ENCODE data around the gene TMSB4X. TPM values are rescaled to one million over a fixed set of nuclear protein-coding genes. Genes with fewer than 3 reads are reported as not detected.

The TMSB4X gene
- total RNA-seq, 2 experiments from 2014 or later: 2,827 to 3,263 TPM

DNA sequence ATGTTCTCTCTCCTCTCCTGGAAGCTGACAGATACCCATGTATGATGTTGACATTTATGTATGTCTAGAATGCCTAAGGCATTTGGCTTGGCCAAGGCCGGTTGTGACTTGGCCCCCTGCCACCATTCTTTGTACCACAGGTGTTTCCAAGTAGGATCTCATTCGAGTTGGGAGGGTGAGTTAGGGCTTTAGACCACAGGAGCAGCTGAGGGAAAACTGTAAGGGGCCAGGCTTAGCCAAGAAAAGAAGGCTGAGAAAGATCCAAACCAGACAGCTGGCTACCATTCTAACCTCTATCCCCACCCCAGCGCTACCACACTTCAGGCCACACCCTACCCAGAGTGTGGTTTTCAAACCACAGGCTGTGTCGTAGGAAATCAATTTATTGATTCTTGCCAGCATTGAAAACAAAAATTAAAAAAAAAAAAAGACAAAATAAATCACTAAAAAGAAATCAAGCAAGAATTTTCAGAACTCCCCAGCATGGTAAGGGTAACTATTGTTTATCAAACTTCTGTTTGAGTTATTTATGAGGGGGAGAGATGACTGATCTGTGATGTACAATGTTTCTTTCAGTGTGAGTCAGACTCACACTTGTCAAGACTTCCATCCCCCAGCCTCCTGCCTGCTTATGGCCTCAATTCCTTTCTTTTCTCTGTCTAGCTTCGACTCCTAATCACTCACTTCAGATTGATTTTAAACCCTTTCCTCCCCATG lies 9.9 kb downstream of the TMSB4X start:
- CTCF ChIA-PET: interaction anchor here (1.1 to 1.9 kb wide), 3 partner anchors 34 to 108 kb away, joined by 3 to 6 read pairs (median 3); no protein-coding TSS in a partner anchor
- POLR2A ChIA-PET: interaction anchor here (0.7 to 1.7 kb wide), 5 partner anchors 14 to 103 kb away, joined by 3 to 4 read pairs (median 3); no protein-coding TSS in a partner anchor

DNA sequence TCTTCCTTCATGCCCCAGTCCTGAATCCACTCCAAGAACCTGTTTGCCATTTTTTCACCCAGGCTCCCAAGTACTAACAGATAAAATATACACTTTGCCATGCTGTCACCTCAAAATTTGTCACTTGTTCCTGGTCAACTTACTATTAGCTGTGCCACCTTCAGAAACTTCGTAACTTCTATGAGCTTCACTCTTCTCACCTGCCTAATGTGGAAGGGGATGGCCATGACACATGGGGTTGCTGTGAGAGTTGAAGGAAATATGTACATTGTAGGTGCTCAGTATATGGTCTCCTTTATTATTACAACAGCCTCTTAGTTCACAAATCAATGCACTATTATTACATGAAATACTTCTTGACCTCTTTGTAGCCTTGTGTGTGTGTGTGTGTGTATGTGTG lies 10.4 kb downstream of the TMSB4X start:
- POLR2A ChIA-PET: interaction anchor here (1.2 to 1.7 kb wide), 3 partner anchors 15 to 102 kb away, joined by 3 to 4 read pairs (median 4); no protein-coding TSS in a partner anchor
- CTCF ChIA-PET: interaction anchor here (0.6 to 1.9 kb wide), 3 partner anchors 15 to 107 kb away, joined by 3 to 6 read pairs (median 3); no protein-coding TSS in a partner anchor

DNA sequence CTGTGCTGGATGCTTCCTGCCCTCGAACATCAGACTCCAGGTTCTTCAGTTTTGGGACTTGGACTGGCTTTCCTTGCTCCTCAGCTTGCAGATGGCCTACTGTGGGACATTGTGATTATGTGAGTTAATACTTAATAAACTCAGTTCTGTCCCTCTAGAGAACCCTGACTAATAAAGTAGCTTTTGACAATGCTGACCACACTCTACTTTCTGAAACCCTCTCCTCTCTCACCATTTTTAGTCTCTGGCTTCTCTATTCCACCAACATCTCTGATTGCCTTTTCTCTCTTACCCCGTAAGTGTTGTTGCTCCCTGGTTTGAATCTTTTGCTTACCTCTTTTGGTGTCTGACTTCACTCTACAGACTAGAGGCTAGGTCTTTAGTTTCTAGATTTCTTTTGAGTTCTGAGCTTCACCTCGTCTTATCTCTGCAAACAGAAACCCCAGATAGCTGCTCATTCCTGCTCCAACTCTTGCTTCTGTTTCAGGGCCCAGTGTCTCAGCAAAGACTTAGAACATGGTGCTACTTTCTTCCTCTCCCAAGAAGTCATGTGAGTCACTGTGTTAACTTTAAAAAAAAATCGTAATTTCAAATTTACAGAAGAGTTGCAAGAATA lies 11.4 kb downstream of the TMSB4X start:
- ChIA-PET POLR2A (interaction anchor here (0.5 to 0.9 kb wide), 3 partner anchors 16 to 108 kb away, joined by 3 to 4 read pairs (median 3); no protein-coding TSS in a partner anchor), CTCF (interaction anchor here (0.7 to 1.3 kb wide), 2 partner anchors 39 to 65 kb away, joined by 3 to 5 read pairs; no protein-coding TSS in a partner anchor)

DNA sequence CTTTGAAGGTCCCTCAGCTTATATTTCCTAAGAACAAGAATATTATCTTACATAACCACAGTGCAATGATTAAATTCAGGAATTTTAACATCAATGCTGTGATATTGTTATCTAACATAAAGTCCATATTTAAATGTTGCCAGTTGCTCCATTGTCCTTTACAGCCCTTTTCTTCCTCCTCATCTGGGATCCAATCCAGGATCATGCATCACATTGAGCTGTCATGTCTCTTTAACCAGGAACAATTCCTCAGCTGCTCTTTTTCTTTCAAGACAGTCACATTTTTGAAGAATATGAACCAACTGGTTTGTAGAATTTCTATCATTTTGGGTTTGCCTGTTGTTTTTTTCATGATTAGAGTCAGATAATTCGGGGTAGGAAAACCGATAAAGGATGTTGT lies 12.0 kb downstream of the TMSB4X start:
- POLR2A ChIA-PET: interaction anchor here (0.9 kb wide), 2 partner anchors 15 to 107 kb away, joined by 3 read pairs; no protein-coding TSS in a partner anchor
- CTCF ChIA-PET: interaction anchor here (1.3 kb wide), 1 partner anchor 40 kb away, joined by 5 read pairs; no protein-coding TSS in a partner anchor

DNA sequence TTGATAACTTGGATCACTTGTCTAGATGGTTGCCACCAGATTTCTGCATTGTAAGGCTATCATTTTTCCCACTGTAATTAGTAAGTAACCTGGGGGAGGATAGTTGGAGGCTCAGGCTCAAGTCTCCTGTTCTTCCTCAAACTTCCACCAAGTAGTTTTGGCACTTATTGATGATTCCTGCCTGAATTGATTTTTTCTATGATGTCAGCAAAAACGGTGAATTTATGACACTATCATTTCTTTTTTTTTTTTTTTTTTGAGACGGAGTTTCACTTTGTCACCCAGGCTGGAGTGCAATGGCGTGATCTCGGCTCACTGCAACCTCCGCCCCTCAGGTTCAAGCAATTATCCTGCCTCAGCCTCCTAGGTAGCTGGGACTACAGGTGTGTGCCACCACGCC lies 12.4 kb downstream of the TMSB4X start:
- ChIA-PET POLR2A (no interaction called here), CTCF (interaction anchor here (0.7 to 1.3 kb wide), 2 partner anchors 41 to 65 kb away, joined by 4 to 5 read pairs; no protein-coding TSS in a partner anchor)

DNA sequence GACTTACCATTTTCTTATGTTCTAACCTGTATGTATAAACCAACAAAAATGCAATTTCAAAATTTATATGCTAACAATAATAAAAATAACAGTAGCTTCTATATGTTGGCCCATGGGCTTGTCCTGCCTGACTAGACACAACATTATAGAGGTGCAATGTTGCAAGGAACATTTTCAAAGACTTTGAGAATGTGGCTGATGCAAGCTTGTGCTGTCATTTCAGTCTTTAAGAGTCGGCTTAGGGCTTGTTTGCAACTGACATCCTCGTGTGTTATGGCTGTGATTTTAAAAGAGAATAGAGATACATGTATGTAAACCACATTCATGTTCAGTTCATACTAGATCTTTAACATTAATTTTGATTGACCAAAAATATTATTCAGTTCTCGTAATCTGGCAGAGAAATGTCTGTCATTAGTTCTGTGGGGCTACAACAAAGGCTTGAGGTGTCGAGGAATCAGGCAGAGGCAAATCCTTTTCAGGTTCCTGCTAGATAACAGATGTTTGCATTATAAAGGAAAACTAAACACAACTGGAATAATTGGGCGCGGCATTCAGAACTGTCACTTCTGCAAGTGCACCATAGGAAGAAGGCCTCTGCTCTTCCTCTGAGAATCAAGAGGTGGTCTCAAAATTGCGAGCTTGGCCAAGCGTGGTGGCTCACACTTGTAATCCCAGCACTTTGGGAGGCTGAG lies 13.1 kb downstream of the TMSB4X start:
- POLR2A ChIA-PET: no interaction called here
- CTCF ChIA-PET: interaction anchor here (0.7 kb wide), 1 partner anchor 66 kb away, joined by 4 read pairs; no protein-coding TSS in a partner anchor

DNA sequence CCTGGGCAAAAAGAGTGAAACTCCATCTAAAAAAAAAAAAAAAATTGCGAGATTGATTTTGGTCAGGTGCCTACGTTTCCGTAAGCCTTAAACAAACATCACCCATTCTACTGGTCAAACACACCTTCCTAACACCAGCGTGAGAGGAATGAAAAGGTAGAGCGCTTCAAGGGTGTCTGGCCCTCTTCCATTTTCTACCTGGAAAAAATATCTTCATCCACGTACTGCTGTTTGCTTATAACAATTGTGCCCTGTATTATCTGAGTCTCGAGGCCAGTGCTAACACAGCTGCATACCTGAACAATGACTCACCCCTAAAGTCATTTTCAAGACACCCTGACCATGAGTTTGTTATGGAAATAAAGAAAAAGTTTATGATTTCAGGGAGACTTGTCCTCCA lies 13.9 kb downstream of the TMSB4X start:
- POLR2A ChIA-PET: interaction anchor here (0.5 kb wide), 1 partner anchor 34 kb away, joined by 3 read pairs; no protein-coding TSS in a partner anchor
- CTCF ChIA-PET: no interaction called here

DNA sequence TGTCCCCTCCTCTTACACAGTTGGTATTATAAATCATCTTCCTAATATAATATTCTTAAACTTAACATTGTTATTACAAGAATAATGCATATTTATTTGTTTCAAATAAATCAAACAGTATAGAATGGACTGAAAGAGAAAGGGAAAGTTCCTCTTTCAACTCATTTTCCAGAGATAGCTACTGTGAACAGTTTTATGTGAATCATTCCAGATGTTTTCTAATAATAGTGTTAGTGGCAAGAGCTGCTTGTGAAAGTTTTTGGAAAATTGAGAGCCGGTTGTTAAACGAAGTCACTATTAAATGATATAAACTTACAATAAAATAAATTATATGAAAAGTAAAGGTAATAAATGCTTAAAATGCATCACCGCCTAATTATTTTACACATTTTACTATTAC lies 14.6 kb downstream of the TMSB4X start:
- POLR2A ChIA-PET: interaction anchor here (0.5 kb wide), 1 partner anchor 35 kb away, joined by 3 read pairs; no protein-coding TSS in a partner anchor

DNA sequence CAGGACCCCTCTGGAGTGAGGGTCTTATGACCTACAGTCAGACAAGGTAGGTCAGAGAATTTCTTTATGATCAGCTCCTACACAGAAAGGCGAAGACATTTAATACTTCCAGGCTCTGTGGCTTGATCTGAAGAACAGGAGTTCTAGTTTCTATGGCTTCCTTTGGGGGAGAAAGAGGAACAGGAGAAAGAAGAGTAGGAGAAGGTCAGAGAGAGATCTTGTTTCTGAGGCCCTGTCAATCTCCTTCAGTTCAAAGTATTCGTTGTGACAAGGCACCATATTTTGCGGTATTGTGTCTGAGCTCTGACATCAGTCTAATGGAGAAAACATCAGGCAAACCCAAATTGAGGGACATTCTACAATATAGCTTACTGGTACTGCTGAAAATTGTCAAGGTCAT lies 16.7 kb downstream of the TMSB4X start:
- CTCF ChIA-PET: no interaction called here

More for the DNA sequence above, 14.6 kb downstream of the TMSB4X start:
- CTCF ChIA-PET: no interaction called here

DNA sequence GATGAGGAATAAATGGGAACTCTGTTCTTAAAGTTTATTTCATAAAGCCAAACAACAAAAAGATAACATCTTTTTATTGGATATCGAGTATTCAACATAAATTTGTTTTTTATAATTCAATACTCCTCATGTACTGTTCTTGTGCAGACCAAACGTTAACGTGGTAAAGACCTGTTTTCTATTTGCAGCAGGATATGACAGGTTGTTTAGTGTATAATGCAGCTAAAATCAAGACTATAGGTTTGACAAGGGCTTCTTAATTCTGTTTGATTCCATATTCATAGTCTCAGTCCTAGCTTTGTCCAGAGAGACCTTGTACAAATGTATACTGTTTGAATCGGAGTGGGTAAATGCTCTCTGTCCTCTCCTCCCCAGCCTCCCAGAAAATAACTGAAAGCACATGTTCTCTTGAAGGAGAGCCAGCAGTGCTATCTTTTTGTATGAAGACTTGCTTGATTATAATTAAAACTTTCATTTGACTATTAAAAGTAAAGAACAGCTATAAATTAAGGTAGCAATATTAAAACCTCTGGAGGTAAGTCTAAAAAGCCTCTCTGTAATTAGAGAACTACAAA lies 17.7 kb downstream of the TMSB4X start:
- ChIA-PET CTCF (no interaction called here), POLR2A (no interaction called here)

More for the DNA sequence above, 16.7 kb downstream of the TMSB4X start:
- POLR2A ChIA-PET: no interaction called here

DNA sequence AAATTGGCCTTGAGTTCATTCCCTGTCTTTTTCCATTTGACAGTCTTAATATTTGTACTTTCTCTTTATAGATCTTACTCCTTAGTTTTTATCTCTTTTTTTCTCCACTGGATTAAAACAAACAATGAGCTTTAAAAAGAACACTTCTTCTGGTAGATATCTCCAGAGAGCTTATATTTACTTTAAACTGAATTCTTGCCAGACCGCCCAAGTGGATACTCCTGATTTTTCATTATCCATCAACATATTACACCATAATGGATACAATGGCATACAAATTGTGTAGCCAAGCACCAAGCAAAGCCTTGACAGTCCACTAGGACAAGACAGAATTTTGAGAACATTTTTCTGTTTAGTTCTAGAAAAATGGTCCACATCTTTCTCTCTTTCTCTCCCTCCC lies 18.9 kb downstream of the TMSB4X start:
- ChIA-PET POLR2A (no interaction called here), CTCF (no interaction called here)

DNA sequence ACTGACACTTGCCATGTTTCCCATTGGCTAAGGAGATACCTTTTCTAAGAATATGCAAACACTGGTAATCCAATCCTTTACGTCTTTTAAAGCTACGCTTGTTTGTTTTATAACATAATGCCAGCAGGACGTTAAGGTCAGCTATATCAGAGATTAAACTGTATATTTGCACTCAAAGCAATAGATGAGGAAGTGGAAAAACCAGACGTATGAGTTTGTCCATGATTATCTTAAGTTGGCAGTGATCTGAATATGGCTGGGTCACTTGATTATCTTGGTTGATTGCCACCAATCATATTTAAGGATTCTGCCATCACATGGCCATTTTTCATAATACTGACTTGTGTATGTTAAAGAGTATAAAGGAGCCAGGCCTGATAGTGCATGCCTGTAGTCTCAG lies 19.4 kb downstream of the TMSB4X start:
- POLR2A ChIA-PET: no interaction called here
- CTCF ChIA-PET: no interaction called here

DNA sequence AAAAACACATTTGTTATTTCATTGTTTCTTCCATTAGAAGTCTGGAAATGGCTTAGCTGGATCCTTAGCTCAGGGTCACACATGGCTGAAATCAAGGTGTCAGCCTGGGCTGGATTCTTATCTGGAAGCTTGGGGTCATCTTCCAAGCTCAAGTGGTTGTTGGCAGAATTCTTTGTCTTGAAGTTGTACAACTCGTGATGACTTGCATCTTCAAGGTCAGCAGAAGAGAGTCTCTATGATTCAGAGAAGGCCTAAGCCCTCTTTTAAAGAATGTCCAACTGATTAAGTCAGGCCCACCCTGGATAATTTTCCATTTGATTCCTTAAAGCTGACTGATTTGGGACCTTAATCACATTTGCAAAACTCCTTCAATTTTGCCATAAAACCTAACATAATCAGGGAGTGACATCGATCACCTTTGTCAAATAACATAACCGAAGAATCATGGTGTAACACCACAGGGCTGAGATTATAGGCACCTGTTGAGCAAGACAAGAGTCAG lies 22.1 kb downstream of the TMSB4X start:
- CTCF ChIA-PET: interaction anchor here (1.0 kb wide), 1 partner anchor 80 kb away, joined by 4 read pairs; no protein-coding TSS in a partner anchor
- POLR2A ChIA-PET: interaction anchor here (1.4 kb wide), 1 partner anchor 21 kb away, joined by 3 read pairs; no protein-coding TSS in a partner anchor

DNA sequence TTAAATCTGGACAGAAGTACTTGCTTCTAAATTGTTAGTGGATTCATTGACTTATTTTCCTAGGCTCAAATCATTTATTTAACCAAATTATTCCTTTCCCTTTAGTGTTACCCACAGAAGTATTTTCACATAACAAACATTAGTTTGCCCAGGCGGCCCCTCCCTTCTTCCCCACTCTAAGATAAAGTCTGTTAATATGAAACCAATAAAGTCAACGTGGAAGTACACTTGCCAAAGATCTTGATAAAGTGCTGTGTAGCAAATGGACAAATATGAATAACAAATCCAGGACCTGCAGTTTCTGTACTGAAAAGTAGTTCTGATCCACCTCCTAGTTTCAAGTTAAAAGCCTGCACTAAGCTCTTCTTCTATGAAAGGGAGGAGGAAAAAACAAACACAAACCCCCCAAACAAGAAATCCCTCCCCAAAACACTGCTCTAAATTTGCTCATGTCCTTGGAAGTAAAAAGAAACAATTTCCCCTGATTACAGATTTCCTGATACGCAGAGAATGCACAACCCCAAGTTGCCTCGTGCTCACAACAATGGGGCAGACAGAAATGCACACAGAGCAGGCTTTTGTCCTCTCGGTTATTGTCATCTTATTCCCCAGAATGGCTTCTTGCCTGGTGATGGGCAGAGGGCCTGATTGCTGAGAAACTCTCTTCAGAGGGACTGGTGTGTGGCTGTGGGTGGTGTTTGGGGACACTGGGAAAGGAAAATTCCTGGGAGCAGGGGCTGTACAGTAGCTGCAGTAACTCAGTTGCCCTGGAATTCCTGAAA lies 23.2 kb downstream of the TMSB4X start:
- ChIA-PET CTCF (interaction anchor here (1.0 to 1.2 kb wide), 2 partner anchors 51 to 79 kb away, joined by 3 to 4 read pairs; no protein-coding TSS in a partner anchor), POLR2A (interaction anchor here (0.6 to 1.4 kb wide), 2 partner anchors 22 to 27 kb away, joined by 3 read pairs; no protein-coding TSS in a partner anchor)

DNA sequence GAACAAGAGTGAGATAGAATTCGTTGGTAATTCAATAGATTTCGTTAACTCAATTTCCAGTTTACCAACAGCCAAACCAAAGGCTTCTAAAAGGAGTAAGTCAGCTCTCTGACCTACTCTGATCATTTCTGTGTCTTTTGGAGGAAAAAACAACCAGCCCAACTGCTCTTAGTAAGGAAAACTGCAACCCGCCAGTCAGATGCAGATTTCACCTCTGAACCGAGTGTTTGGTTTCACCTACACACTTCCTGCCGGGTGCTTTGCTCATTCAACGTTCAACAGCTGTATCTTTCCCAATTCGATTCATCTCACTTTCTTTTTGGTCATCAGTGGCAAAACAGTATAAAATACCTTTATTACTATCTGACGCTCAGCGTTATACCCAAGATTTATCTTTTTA lies 24.5 kb downstream of the TMSB4X start:
- ChIA-PET POLR2A (interaction anchor here (1.0 to 1.5 kb wide), 4 partner anchors 14 to 87 kb away, joined by 3 to 9 read pairs (median 5); partner anchors contain the start of gene TMSB4X), CTCF (interaction anchor here (1.0 kb wide), 2 partner anchors 17 to 53 kb away, joined by 4 read pairs; no protein-coding TSS in a partner anchor)

DNA sequence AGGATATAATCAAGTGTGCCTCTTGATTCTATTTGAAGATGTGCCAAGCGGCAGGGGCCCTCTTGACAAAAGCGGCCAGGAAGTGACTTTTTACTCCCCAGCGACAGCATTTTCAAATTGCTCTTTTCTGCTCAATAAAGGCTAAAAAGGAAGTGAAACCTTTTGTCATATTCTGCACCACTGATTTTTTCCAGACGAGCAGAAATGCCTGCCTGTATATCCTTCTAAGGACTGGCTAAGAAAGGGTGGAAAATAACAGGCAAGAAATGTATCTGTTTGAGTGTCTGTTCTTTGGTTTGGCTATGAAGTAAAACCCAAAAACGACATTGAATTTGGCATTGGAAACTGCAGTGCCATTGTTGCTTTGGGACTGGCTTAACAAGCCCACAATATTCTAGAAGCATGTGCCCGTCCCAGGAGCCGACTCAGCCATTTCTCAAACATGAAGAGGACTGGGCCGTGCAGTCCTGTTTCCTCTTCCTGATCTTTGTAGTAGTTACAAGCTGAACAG lies 25.4 kb downstream of the TMSB4X start:
- ChIA-PET CTCF (interaction anchor here (1.5 kb wide), 1 partner anchor 87 kb away, joined by 5 read pairs; no protein-coding TSS in a partner anchor), POLR2A (interaction anchor here (1.0 to 1.3 kb wide), 2 partner anchors 15 to 51 kb away, joined by 3 to 4 read pairs; no protein-coding TSS in a partner anchor)

DNA sequence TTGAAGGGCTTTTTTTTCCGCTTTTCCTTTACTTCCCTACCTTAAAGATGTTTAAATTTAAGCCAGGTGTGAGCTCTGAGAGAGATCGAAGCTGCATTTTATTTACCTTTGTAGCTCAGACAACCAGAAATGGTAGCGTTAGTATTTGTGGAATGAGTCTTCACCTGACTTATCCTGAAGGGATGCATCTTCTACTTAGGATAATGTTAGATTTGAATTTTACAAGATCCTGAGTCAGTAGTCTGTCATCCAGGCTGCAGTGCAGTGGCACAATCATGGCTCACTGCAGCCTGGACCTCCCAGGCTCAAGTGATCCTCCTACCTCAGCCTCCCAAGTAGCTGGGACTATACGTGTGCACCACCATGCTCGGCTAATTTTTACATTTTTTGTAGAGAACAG lies 26.2 kb downstream of the TMSB4X start:
- ChIA-PET POLR2A (no interaction called here), CTCF (interaction anchor here (1.5 kb wide), 1 partner anchor 86 kb away, joined by 5 read pairs; no protein-coding TSS in a partner anchor)

All from activated CD8-positive, alpha-beta memory T cell treated with anti-CD3 and anti-CD28 coated beads for 36 hours (primary cell).